WTC11 (cell line): ENCODE data around the gene KIAA1143. TPM values are rescaled to one million over a fixed set of nuclear protein-coding genes. Genes with fewer than 3 reads are reported as not detected.

ENCODE experiments used
- ATAC-seq: fragments of 200-7000 bp; cut with Tn5 transposase; 2 replicates; pipeline ENCODE4 v1.10.0; 2021; ENCODE audit warnings: mild to moderate bottlenecking, moderate library complexity
- CTCF ChIA-PET: fragments of 300-600 bp; sonication (Branson Sonifier 250); formaldehyde crosslinking; loops from one replicate; lab custom pipeline; 2021; ENCODE audit warnings: antibody characterized with exemption; lab: Charles Lee
- POLR2A ChIA-PET: fragments of 350-600 bp; sonication (Branson Sonifier 250); formaldehyde crosslinking; loops from one replicate; lab custom pipeline; 2021; ENCODE audit warnings: antibody characterized with exemption; lab: Charles Lee
- DNase-seq: peaks from one replicate; pipeline ENCODE4 v3.0.0; 2021; ENCODE audit warnings: low spot score
- H3K27ac Mint-ChIP-seq: 2 replicates; pipeline ENCODE4 v1.8.0; 2021; ENCODE audit warnings: mixed read lengths
- H3K27me3 Mint-ChIP-seq: 2 replicates; pipeline ENCODE4 v1.8.0; 2021; ENCODE audit warnings: low read depth, mild to moderate bottlenecking, moderate library complexity, mixed read lengths
- H3K36me3 Mint-ChIP-seq: 2 replicates; pipeline ENCODE4 v1.8.0; 2021; ENCODE audit warnings: mixed read lengths
- H3K4me1 Mint-ChIP-seq: 2 replicates; pipeline ENCODE4 v1.8.0; 2022; ENCODE audit warnings: mixed read lengths
- H3K4me3 Mint-ChIP-seq: 2 replicates; pipeline ENCODE4 v1.8.0; 2021; ENCODE audit warnings: mild to moderate bottlenecking, moderate library complexity, mixed read lengths
- H3K9me3 Mint-ChIP-seq: 2 replicates; pipeline ENCODE4 v1.8.0; 2021; ENCODE audit warnings: mixed read lengths
- GABPB1 ChIP-seq: sonication (generic); formaldehyde crosslinking; IDR thresholded peaks from 2 replicates; pipeline ENCODE4 v1.8.1; 2023; ENCODE audit warnings: mild to moderate bottlenecking, missing genetic modification reagents
- GRHL2 ChIP-seq: fragments of 250-450 bp; sonication (Bioruptor Pico); IDR thresholded peaks from 2 replicates; pipeline ENCODE4 v1.8.0; 2022; ENCODE audit warnings: mild to moderate bottlenecking, moderate library complexity; ENCODE audit not compliant: insufficient replicate concordance, severe bottlenecking
- NR1H2 ChIP-seq: sonication (generic); formaldehyde crosslinking; IDR thresholded peaks from 2 replicates; pipeline ENCODE4 v1.9.0; 2021; ENCODE audit warnings: mild to moderate bottlenecking, moderate library complexity, missing genetic modification reagents
- NR2C2 ChIP-seq: sonication (generic); formaldehyde crosslinking; IDR thresholded peaks from 2 replicates; pipeline ENCODE4 v1.8.0; 2022; ENCODE audit warnings: mild to moderate bottlenecking, missing genetic modification reagents
- OVOL2 ChIP-seq: fragments of 250-450 bp; sonication (Bioruptor Pico); IDR thresholded peaks from 2 replicates; pipeline ENCODE4 v1.9.0; 2021; ENCODE audit warnings: mild to moderate bottlenecking, borderline replicate concordance
- SMAD4 ChIP-seq: sonication (generic); formaldehyde crosslinking; IDR thresholded peaks from 2 replicates; pipeline ENCODE4 v1.8.0; 2022; ENCODE audit warnings: mild to moderate bottlenecking, missing genetic modification reagents
- TEAD4 ChIP-seq: sonication (generic); formaldehyde crosslinking; IDR thresholded peaks from 2 replicates; pipeline ENCODE4 v1.8.0; 2022; ENCODE audit warnings: mild to moderate bottlenecking, missing genetic modification reagents
- ZNF121 ChIP-seq: sonication (generic); formaldehyde crosslinking; IDR thresholded peaks from 2 replicates; pipeline ENCODE4 v1.8.0; 2023; ENCODE audit warnings: missing genetic modification reagents
- ZNF317 ChIP-seq: sonication (generic); formaldehyde crosslinking; IDR thresholded peaks from 2 replicates; pipeline ENCODE4 v1.8.1; 2023; ENCODE audit warnings: low read depth, mild to moderate bottlenecking, moderate library complexity, missing genetic modification reagents, borderline replicate concordance
- ZNF423 ChIP-seq: fragments of 250-450 bp; sonication (Bioruptor Pico); IDR thresholded peaks from 2 replicates; pipeline ENCODE4 v2.1.2; 2022; ENCODE audit warnings: mild to moderate bottlenecking, moderate library complexity
- total RNA-seq: library from RNA; stranded (reverse); gene quantifications from 3 replicates; pipeline ENCODE4 v1.2.3, GENCODE V29; 2021
- TF ChIP-seq, protein P1 (sequence below): sonication (generic); formaldehyde crosslinking; IDR thresholded peaks from 2 replicates; pipeline ENCODE4 v1.8.0; 2022; ENCODE audit warnings: mild to moderate bottlenecking, missing genetic modification reagents
- TF ChIP-seq, protein P2 (sequence below): sonication (generic); formaldehyde crosslinking; IDR thresholded peaks from 2 replicates; pipeline ENCODE4 v1.8.1; 2022; ENCODE audit warnings: low read depth, missing genetic modification reagents, borderline replicate concordance
- TF ChIP-seq, protein P3 (sequence below): sonication (generic); formaldehyde crosslinking; IDR thresholded peaks from 2 replicates; pipeline ENCODE4 v1.8.0; 2023; ENCODE audit warnings: mild to moderate bottlenecking, missing genetic modification reagents
- TF ChIP-seq, protein P4 (sequence below): sonication (generic); formaldehyde crosslinking; IDR thresholded peaks from 2 replicates; pipeline ENCODE4 v1.8.1; 2022; ENCODE audit warnings: missing genetic modification reagents, borderline replicate concordance
- TF ChIP-seq, protein P5 (sequence below): fragments of 250-450 bp; sonication (Bioruptor Pico); IDR thresholded peaks from 2 replicates; pipeline ENCODE4 v1.9.0; 2021; ENCODE audit warnings: mild to moderate bottlenecking, borderline replicate concordance
- TF ChIP-seq, protein P6 (sequence below): sonication (generic); formaldehyde crosslinking; IDR thresholded peaks from 2 replicates; pipeline ENCODE4 v1.8.0; 2022; ENCODE audit warnings: mild to moderate bottlenecking, missing genetic modification reagents
- TF ChIP-seq, protein P7 (sequence below): sonication (generic); formaldehyde crosslinking; IDR thresholded peaks from 2 replicates; pipeline ENCODE4 v1.8.1; 2023; ENCODE audit warnings: mild to moderate bottlenecking, missing genetic modification reagents, moderate library complexity
- TF ChIP-seq, protein P8 (sequence below): sonication (generic); formaldehyde crosslinking; conservative IDR thresholded peaks from 2 replicates; pipeline ENCODE4 v1.8.1; 2022; ENCODE audit warnings: mild to moderate bottlenecking, missing genetic modification reagents

KIAA1143 gene
- total RNA-seq, 1 experiment from 2014 or later: 55.6 TPM

DNA sequence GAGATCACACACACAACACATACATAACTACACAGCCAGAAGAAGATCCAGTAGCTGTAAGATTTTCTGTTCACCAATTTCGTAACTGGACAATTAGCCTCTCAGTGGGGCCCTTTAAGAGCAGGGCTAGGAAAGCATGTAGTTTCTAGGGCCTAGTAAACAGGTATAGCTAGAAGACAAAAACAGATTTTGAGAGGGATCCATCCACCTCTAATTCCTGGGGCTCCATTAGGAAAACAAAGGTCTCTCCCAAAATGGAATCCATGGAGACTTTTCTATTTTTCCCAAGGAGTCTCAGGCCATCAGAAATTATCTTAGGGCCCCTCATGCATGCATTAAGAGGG, 10.7 kb upstream of the KIAA1143 start (continued):
- TF ChIP-seq, protein P1, sequence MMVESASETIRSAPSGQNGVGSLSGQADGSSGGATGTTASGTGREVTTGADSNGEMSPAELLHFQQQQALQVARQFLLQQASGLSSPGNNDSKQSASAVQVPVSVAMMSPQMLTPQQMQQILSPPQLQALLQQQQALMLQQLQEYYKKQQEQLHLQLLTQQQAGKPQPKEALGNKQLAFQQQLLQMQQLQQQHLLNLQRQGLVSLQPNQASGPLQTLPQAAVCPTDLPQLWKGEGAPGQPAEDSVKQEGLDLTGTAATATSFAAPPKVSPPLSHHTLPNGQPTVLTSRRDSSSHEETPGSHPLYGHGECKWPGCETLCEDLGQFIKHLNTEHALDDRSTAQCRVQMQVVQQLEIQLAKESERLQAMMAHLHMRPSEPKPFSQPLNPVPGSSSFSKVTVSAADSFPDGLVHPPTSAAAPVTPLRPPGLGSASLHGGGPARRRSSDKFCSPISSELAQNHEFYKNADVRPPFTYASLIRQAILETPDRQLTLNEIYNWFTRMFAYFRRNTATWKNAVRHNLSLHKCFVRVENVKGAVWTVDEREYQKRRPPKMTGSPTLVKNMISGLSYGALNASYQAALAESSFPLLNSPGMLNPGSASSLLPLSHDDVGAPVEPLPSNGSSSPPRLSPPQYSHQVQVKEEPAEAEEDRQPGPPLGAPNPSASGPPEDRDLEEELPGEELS (CRISPR knock-in tag): no peak
- TF ChIP-seq, protein P2, sequence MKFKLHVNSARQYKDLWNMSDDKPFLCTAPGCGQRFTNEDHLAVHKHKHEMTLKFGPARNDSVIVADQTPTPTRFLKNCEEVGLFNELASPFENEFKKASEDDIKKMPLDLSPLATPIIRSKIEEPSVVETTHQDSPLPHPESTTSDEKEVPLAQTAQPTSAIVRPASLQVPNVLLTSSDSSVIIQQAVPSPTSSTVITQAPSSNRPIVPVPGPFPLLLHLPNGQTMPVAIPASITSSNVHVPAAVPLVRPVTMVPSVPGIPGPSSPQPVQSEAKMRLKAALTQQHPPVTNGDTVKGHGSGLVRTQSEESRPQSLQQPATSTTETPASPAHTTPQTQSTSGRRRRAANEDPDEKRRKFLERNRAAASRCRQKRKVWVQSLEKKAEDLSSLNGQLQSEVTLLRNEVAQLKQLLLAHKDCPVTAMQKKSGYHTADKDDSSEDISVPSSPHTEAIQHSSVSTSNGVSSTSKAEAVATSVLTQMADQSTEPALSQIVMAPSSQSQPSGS: no peak
- TF ChIP-seq NR1H2 (CRISPR knock-in tag): no peak
- TF ChIP-seq GABPB1 (CRISPR knock-in tag): no peak
- TF ChIP-seq ZNF317: no peak

DNA sequence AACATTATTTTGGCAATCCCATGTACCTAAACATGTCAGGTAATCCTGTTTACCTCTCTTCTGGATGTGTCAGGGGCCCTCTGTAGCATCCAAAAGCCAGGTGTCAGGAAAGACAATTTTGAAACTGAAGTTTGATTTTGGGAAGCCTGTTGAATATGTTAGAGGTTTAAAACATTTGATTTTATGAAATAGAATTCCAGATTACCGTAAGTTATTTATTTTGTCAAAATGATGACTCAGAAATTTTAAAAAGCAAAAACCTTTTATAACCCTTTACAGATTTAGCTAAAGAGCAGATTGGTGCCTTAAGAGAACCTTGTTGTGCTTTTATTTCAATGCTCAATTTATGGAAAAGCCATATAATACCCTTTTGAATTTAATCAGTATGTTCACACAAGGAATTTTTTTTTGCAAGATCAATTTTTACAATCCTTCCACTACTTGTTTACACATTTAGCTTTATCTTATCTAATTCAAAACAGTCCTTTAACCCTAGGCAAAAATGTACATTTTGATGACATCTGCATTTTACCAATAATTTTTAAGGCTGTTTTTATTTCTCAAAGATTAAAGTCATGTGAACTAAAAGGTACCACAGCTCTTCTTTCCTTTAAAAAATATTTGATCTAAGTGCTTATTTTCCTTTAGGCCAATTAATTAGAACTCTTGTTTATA, 10.1 kb upstream of the KIAA1143 start:
- Mint-ChIP-seq H3K27ac (no peak overlapping the region), H3K4me1 (peaks cover 3% of the 10 kb centered on the region; the same call in 1 of the 2 replicates), H3K27me3 (0 out of 2 replicates have a peak, but pooled peaks cover 4% of the 10 kb centered on the region), H3K4me3 (no peak overlapping the region), H3K9me3 (peaks cover 72% of the 10 kb centered on the region), H3K36me3 (peaks cover 90% of the 10 kb centered on the region)
- ChIA-PET POLR2A (no interaction called here), CTCF (no interaction called here)
- no peak for DNase-seq
- ATAC-seq: no peak
- no peak for TF ChIP-seq ZNF423 (CRISPR knock-in tag)
- TF ChIP-seq, protein P3, sequence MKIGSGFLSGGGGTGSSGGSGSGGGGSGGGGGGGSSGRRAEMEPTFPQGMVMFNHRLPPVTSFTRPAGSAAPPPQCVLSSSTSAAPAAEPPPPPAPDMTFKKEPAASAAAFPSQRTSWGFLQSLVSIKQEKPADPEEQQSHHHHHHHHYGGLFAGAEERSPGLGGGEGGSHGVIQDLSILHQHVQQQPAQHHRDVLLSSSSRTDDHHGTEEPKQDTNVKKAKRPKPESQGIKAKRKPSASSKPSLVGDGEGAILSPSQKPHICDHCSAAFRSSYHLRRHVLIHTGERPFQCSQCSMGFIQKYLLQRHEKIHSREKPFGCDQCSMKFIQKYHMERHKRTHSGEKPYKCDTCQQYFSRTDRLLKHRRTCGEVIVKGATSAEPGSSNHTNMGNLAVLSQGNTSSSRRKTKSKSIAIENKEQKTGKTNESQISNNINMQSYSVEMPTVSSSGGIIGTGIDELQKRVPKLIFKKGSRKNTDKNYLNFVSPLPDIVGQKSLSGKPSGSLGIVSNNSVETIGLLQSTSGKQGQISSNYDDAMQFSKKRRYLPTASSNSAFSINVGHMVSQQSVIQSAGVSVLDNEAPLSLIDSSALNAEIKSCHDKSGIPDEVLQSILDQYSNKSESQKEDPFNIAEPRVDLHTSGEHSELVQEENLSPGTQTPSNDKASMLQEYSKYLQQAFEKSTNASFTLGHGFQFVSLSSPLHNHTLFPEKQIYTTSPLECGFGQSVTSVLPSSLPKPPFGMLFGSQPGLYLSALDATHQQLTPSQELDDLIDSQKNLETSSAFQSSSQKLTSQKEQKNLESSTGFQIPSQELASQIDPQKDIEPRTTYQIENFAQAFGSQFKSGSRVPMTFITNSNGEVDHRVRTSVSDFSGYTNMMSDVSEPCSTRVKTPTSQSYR (CRISPR knock-in tag): no peak
- no peak for TF ChIP-seq GRHL2 (CRISPR knock-in tag)
- TF ChIP-seq, protein P4, sequence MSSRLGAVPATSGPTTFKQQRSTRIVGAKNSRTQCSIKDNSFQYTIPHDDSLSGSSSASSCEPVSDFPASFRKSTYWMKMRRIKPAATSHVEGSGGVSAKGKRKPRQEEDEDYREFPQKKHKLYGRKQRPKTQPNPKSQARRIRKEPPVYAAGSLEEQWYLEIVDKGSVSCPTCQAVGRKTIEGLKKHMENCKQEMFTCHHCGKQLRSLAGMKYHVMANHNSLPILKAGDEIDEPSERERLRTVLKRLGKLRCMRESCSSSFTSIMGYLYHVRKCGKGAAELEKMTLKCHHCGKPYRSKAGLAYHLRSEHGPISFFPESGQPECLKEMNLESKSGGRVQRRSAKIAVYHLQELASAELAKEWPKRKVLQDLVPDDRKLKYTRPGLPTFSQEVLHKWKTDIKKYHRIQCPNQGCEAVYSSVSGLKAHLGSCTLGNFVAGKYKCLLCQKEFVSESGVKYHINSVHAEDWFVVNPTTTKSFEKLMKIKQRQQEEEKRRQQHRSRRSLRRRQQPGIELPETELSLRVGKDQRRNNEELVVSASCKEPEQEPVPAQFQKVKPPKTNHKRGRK (CRISPR knock-in tag): no peak
- TF ChIP-seq, protein P5, sequence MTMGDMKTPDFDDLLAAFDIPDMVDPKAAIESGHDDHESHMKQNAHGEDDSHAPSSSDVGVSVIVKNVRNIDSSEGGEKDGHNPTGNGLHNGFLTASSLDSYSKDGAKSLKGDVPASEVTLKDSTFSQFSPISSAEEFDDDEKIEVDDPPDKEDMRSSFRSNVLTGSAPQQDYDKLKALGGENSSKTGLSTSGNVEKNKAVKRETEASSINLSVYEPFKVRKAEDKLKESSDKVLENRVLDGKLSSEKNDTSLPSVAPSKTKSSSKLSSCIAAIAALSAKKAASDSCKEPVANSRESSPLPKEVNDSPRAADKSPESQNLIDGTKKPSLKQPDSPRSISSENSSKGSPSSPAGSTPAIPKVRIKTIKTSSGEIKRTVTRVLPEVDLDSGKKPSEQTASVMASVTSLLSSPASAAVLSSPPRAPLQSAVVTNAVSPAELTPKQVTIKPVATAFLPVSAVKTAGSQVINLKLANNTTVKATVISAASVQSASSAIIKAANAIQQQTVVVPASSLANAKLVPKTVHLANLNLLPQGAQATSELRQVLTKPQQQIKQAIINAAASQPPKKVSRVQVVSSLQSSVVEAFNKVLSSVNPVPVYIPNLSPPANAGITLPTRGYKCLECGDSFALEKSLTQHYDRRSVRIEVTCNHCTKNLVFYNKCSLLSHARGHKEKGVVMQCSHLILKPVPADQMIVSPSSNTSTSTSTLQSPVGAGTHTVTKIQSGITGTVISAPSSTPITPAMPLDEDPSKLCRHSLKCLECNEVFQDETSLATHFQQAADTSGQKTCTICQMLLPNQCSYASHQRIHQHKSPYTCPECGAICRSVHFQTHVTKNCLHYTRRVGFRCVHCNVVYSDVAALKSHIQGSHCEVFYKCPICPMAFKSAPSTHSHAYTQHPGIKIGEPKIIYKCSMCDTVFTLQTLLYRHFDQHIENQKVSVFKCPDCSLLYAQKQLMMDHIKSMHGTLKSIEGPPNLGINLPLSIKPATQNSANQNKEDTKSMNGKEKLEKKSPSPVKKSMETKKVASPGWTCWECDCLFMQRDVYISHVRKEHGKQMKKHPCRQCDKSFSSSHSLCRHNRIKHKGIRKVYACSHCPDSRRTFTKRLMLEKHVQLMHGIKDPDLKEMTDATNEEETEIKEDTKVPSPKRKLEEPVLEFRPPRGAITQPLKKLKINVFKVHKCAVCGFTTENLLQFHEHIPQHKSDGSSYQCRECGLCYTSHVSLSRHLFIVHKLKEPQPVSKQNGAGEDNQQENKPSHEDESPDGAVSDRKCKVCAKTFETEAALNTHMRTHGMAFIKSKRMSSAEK (CRISPR knock-in tag): no peak
- TF ChIP-seq, protein P6, sequence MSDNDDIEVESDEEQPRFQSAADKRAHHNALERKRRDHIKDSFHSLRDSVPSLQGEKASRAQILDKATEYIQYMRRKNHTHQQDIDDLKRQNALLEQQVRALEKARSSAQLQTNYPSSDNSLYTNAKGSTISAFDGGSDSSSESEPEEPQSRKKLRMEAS: no peak
- TF ChIP-seq OVOL2: no peak
- no peak for TF ChIP-seq SMAD4
- no peak for TF ChIP-seq NR2C2 (CRISPR knock-in tag)
- TF ChIP-seq ZNF121 (CRISPR knock-in tag): no peak
- TF ChIP-seq, protein P7, sequence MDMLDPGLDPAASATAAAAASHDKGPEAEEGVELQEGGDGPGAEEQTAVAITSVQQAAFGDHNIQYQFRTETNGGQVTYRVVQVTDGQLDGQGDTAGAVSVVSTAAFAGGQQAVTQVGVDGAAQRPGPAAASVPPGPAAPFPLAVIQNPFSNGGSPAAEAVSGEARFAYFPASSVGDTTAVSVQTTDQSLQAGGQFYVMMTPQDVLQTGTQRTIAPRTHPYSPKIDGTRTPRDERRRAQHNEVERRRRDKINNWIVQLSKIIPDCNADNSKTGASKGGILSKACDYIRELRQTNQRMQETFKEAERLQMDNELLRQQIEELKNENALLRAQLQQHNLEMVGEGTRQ: no peak
- no peak for TF ChIP-seq TEAD4 (CRISPR knock-in tag)
- TF ChIP-seq, protein P8, sequence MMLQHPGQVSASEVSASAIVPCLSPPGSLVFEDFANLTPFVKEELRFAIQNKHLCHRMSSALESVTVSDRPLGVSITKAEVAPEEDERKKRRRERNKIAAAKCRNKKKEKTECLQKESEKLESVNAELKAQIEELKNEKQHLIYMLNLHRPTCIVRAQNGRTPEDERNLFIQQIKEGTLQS (CRISPR knock-in tag): no peak
